Metanephros (tissue), 2 donors: ENCODE results near the gene PLD5. TPM values are rescaled to one million over a fixed set of nuclear protein-coding genes. Genes with fewer than 3 reads are reported as not detected.

Experiments used
- small RNA-seq: library from RNA; depleted of rRNA; stranded (forward); fragments of <200 nt; gene quantifications from one replicate; pipeline ENCODE3, GENCODE V24; 2014; ENCODE audit warnings: low replicate concordance
- total RNA-seq: library from RNA; depleted of rRNA; stranded (reverse); fragments of >200 nt; gene quantifications from one replicate; pipeline ENCODE4 v1.2.3, GENCODE V29; 2014

Gene PLD5
- total RNA-seq: 1.4 TPM

GRCh38 chr1:242524571-242525359 lies at the start of gene PLD5:
Gene PLD5, minus strand, starts transcription at chr1:242524697.

Small RNA genes within 50 kb of the gene (small RNA-seq; reads per million reads assigned to genes)
- gene AL360271.2 (not detected), gene RN7SKP12 (not detected)
